Panc1 (cell line): ENCODE results near the gene KIF24. TPM values are rescaled to one million over a fixed set of nuclear protein-coding genes. Genes with fewer than 3 reads are reported as not detected.

ENCODE experiments used
- ATAC-seq: fragments of 200-7000 bp; cut with Tn5 transposase; 2 replicates; pipeline ENCODE4 v1.9.1; 2020; ENCODE audit warnings: mild to moderate bottlenecking, moderate library complexity
- BruUV-seq: library from RNA; stranded (reverse); fragments of 400-500 nt; replicated peaks from 2 replicates; lab custom pipeline; 2021; lab: Mats Ljungman, UMichigan
- CTCF ChIA-PET: fragments of 300-600 bp; sonication (Branson Sonifier 250); formaldehyde crosslinking; loops from one replicate; lab custom pipeline; 2022; ENCODE audit warnings: antibody characterized with exemption; lab: Charles Lee
- POLR2A ChIA-PET: fragments of 300-600 bp; sonication (Branson Sonifier 250); formaldehyde crosslinking; loops from one replicate; lab custom pipeline; 2022; ENCODE audit warnings: antibody characterized with exemption; lab: Charles Lee
- DNase-seq: peaks from one replicate; pipeline ENCODE4 v3.0.0-alpha.2; 2010; ENCODE audit warnings: low read depth, low spot score
- H3K27ac ChIP-seq: 2 replicates; pipeline ENCODE4 v1.5.1; 2011; ENCODE audit warnings: mild to moderate bottlenecking, low read length, inconsistent platforms
- H3K27me3 ChIP-seq: fragments of 200-500 bp; sonication (Bioruptor generic); 2 replicates; pipeline ENCODE4 v1.6.0; 2014; ENCODE audit warnings: low read length, inconsistent platforms; ENCODE audit not compliant: control insufficient read depth, insufficient read depth
- H3K36me3 ChIP-seq: fragments of 200-500 bp; sonication (Bioruptor generic); 2 replicates; pipeline ENCODE4 v1.5.1; 2014; ENCODE audit warnings: inconsistent platforms, mild to moderate bottlenecking, low read length, moderate library complexity; ENCODE audit not compliant: control insufficient read depth, insufficient read depth
- H3K4me1 ChIP-seq: 2 replicates; pipeline ENCODE4 v1.5.1; 2011; ENCODE audit warnings: inconsistent platforms, mild to moderate bottlenecking, low read length, moderate library complexity; ENCODE audit not compliant: control insufficient read depth, insufficient read depth
- H3K4me3 ChIP-seq, 2 experiments: 2 replicates each; pipeline ENCODE4 v1.5.1; 2011 to 2012; ENCODE audit warnings: low read depth in 2 of 2, low read length in 2 of 2, mild to moderate bottlenecking in 2 of 2, inconsistent platforms in 1 of 2, moderate library complexity in 1 of 2
- H3K9me3 ChIP-seq: fragments of 200-500 bp; sonication (Bioruptor generic); 2 replicates; pipeline ENCODE4 v1.5.1; 2014; ENCODE audit warnings: low read depth, mild to moderate bottlenecking, inconsistent platforms, low read length, moderate library complexity; ENCODE audit not compliant: control insufficient read depth, insufficient read depth
- POLR2AphosphoS5 ChIP-seq: IDR thresholded peaks from 2 replicates; pipeline ENCODE4 v1.6.1; 2012; ENCODE audit warnings: mild to moderate bottlenecking, low read depth, low read length, moderate library complexity
- SIN3A ChIP-seq: IDR thresholded peaks from 2 replicates; pipeline ENCODE4 v1.6.1; 2012; ENCODE audit warnings: low read depth, mild to moderate bottlenecking, low read length, moderate library complexity, borderline replicate concordance; ENCODE audit not compliant: insufficient read depth
- TCF7L2 ChIP-seq: IDR thresholded peaks from 2 replicates; pipeline ENCODE4 v1.6.1; 2011; ENCODE audit warnings: mild to moderate bottlenecking, low read depth, low read length, inconsistent platforms
- in situ Hi-C: cut with HindIII; loops from 2 replicates; pipeline ENCODE4 v1.10.0; 2016; ENCODE audit warnings: low sequenced_read_pairs, low pct_unique_long_range_greater_than_20kb
- intact Hi-C: fragments of 100-400 bp; cut with micrococcal nuclease; formaldehyde crosslinking; loops from one replicate; pipeline ENCODE4 v1.10.0; 2022; ENCODE audit not compliant: unreplicated experiment
- total RNA-seq: library from RNA; stranded (reverse); gene quantifications from one replicate; pipeline ENCODE4 v1.2.1, GENCODE V29; 2021; ENCODE audit not compliant: unreplicated experiment
- TF ChIP-seq, protein P1 (sequence below): fragments of 450-650 bp; IDR thresholded peaks from 2 replicates; pipeline ENCODE4 v1.5.1; 2017; ENCODE audit warnings: mild to moderate bottlenecking
- TF ChIP-seq, protein P2 (sequence below), 2 experiments: IDR thresholded peaks; 2 replicates each; pipeline ENCODE4 v1.6.1; 2011 to 2012; ENCODE audit warnings: low read depth in 2 of 2, control low read depth in 1 of 2, low read length in 1 of 2, mild to moderate bottlenecking in 1 of 2, moderate library complexity in 1 of 2; ENCODE audit not compliant: insufficient read depth in 1 of 2

The KIF24 gene
- total RNA-seq, 1 experiment from 2014 or later: 7.2 TPM

DNA sequence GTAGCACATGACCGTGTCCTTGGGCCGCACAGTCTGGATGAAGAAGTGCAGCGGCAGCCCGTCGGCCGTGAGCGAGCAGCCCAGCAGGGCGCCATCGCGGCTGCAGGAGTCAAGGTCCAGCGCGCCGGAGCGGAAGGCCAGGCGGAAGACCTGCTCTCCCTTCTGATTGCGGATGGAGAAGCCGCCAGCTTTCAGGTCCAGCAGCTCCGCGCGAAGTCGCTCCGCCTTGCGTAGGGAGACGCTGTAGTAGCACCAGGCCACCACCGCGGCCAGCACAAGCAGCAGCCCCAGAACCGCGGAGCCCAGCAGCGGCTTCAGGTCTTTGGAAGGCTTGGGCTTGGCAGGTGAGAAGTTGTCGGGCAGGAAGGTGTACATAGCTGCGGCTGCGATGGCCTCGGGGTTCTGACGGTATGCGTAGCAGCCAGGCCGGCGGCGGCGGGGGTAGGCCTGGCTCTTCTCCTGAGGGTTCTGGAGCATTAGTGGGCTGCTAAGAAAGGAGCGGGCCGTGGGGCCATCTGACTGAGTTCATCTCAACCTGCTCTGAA is 43.5 kb upstream of the KIF24 start:
- H3K36me3 ChIP-seq: no peaks in the 10 kb centered on the region
- no peaks in the 10 kb centered on the region for H3K9me3 ChIP-seq
- DNase-seq (no peak), ATAC-seq (no peak)
- ChIA-PET CTCF (interaction anchor here (1.2 kb wide), 1 partner anchor 36 kb away, joined by 4 read pairs; no protein-coding TSS in a partner anchor), POLR2A (no interaction called here)
- no peak for TF ChIP-seq TCF7L2
- TF ChIP-seq, protein P1, sequence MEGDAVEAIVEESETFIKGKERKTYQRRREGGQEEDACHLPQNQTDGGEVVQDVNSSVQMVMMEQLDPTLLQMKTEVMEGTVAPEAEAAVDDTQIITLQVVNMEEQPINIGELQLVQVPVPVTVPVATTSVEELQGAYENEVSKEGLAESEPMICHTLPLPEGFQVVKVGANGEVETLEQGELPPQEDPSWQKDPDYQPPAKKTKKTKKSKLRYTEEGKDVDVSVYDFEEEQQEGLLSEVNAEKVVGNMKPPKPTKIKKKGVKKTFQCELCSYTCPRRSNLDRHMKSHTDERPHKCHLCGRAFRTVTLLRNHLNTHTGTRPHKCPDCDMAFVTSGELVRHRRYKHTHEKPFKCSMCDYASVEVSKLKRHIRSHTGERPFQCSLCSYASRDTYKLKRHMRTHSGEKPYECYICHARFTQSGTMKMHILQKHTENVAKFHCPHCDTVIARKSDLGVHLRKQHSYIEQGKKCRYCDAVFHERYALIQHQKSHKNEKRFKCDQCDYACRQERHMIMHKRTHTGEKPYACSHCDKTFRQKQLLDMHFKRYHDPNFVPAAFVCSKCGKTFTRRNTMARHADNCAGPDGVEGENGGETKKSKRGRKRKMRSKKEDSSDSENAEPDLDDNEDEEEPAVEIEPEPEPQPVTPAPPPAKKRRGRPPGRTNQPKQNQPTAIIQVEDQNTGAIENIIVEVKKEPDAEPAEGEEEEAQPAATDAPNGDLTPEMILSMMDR: no peak
- TF ChIP-seq, protein P2, sequence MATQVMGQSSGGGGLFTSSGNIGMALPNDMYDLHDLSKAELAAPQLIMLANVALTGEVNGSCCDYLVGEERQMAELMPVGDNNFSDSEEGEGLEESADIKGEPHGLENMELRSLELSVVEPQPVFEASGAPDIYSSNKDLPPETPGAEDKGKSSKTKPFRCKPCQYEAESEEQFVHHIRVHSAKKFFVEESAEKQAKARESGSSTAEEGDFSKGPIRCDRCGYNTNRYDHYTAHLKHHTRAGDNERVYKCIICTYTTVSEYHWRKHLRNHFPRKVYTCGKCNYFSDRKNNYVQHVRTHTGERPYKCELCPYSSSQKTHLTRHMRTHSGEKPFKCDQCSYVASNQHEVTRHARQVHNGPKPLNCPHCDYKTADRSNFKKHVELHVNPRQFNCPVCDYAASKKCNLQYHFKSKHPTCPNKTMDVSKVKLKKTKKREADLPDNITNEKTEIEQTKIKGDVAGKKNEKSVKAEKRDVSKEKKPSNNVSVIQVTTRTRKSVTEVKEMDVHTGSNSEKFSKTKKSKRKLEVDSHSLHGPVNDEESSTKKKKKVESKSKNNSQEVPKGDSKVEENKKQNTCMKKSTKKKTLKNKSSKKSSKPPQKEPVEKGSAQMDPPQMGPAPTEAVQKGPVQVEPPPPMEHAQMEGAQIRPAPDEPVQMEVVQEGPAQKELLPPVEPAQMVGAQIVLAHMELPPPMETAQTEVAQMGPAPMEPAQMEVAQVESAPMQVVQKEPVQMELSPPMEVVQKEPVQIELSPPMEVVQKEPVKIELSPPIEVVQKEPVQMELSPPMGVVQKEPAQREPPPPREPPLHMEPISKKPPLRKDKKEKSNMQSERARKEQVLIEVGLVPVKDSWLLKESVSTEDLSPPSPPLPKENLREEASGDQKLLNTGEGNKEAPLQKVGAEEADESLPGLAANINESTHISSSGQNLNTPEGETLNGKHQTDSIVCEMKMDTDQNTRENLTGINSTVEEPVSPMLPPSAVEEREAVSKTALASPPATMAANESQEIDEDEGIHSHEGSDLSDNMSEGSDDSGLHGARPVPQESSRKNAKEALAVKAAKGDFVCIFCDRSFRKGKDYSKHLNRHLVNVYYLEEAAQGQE (IDR thresholded peaks at IDR 0.05; ENCODE audit: insufficient read depth in 1 of 2, low read depth in 2 of 2, low read length in 1 of 2): no peak
- TF ChIP-seq SIN3A: no peak
- no peak for TF ChIP-seq POLR2AphosphoS5
- in situ Hi-C loops (no loop called here), intact Hi-C loops (no loop called here)
- H3K4me1 ChIP-seq: peaks cover 10% of the 10 kb centered on the region
- BruUV-seq: no TSS peak
- no peak overlapping the region for H3K27ac ChIP-seq
- H3K27me3 ChIP-seq: no peaks in the 10 kb centered on the region
- H3K4me3 ChIP-seq: no peak overlapping the region

DNA sequence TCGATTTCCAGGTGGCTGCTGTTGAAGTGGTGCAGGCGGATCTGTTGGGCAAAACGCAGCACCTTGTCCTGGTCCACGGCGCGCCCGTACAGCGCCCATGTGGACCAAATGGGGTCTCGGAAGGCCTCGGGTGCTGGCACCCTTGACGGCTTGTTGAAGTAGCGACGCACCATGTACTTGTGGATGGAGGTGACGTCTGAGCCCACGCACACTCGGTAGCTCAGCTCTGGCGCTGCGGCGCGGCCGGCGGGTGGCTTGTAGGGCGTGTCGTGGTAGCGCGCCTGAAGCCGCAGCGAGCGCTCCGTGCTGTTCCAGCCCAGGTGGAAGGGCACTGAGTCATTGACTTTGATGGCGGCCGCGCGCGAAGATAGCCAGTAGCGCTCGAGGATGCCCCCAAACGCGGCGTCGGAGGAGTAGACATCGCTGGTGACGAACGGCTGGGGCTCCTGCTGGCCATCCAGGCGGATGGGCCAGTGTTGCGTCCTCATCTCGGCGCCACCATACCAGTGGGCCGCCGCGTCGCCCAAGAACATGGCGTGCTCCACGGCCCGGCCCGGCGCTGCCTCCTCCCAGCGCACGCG is 42.9 kb upstream of the KIF24 start:
- Histone ChIP-seq H3K36me3 (no peaks in the 10 kb centered on the region), H3K4me3 (no peak overlapping the region), H3K27ac (no peak overlapping the region), H3K9me3 (no peaks in the 10 kb centered on the region), H3K27me3 (no peaks in the 10 kb centered on the region), H3K4me1 (peaks cover 10% of the 10 kb centered on the region)
- DNase-seq: no peak
- no TSS peak for BruUV-seq
- POLR2A ChIA-PET: no interaction called here
- intact Hi-C loops: no loop called here
- in situ Hi-C loops: no loop called here
- TF ChIP-seq, protein P1: no peak
- TF ChIP-seq, protein P2 (IDR thresholded peaks at IDR 0.05; ENCODE audit: insufficient read depth in 1 of 2, low read depth in 2 of 2, low read length in 1 of 2): no peak
- TF ChIP-seq SIN3A (no peak), TCF7L2 (no peak), POLR2AphosphoS5 (no peak)
- no peak for ATAC-seq
- CTCF ChIA-PET: no interaction called here
